ENCODE data around the gene BACH2. TPM values are rescaled to one million over a fixed set of nuclear protein-coding genes. Genes with fewer than 3 reads are reported as not detected.
"Not testable (repeated sequence)": the region's sequence is repeated elsewhere in the genome, so short reads cannot be mapped to it uniquely, and the experiment has no call there.

The BACH2 gene
- total RNA-seq, 1 donor = under 0.01 TPM

DNA sequence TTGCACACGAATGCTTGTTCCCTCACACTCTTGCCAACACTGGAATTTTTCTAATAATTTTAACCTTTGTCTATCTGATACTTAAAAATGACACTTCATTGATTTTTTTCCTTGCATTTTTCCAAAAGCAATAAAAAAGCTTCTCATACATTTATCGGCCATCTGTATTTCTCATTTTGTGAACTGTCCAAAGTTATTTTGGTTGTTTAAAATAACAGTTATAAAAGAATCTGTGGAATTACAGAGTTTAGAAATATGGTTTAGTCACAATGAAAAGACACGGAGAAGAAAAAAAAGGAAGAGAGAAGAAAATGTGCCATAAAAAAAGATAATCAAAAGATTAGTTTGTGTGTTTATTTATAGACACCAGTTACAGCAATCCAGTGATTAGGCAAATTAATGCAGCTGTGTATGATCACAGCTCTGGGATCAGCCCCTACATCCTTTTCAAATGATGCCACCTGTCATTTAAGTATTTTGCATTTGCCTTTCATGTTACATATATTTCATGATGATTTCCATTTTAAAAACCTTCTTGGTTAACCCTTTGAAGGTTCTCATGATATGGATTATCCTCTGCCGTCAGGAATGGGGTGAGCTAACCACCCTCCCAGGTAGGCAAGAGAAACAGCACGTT, 171.7 kb downstream of the BACH2 start:
- DNase-seq (ENCODE audit: low read depth) = no peak
- H3K4me3 ChIP-seq (ENCODE audit: low read depth, low read length) = no peak overlapping the region
- TF ChIP-seq, protein P1, sequence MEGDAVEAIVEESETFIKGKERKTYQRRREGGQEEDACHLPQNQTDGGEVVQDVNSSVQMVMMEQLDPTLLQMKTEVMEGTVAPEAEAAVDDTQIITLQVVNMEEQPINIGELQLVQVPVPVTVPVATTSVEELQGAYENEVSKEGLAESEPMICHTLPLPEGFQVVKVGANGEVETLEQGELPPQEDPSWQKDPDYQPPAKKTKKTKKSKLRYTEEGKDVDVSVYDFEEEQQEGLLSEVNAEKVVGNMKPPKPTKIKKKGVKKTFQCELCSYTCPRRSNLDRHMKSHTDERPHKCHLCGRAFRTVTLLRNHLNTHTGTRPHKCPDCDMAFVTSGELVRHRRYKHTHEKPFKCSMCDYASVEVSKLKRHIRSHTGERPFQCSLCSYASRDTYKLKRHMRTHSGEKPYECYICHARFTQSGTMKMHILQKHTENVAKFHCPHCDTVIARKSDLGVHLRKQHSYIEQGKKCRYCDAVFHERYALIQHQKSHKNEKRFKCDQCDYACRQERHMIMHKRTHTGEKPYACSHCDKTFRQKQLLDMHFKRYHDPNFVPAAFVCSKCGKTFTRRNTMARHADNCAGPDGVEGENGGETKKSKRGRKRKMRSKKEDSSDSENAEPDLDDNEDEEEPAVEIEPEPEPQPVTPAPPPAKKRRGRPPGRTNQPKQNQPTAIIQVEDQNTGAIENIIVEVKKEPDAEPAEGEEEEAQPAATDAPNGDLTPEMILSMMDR (IDR thresholded peaks at IDR 0.05; ENCODE audit: insufficient read depth, low read depth, low read length) = no peak

DNA sequence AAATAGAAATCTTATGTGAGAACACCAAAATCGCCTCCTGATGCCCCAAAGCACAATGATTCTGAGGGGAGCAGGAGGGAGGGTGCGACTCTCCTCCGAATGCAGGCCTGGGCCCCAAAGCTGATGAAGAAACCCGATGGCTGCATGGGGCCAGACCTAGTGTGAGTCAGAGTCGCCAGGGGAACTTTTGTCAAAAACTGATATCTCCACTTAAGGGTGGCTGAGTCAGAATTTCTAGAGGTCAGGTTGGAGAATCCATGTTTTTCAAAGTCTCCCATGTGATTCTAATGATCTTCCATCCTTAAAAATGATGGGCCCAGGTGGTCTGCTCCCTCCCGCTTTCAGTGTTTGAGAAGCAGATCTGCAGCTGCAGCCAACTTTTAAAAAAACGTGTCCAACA, 172.8 kb downstream of the BACH2 start:
- H3K4me3 ChIP-seq (ENCODE audit: low read depth, low read length) = no peak overlapping the region
- DNase-seq (ENCODE audit: low read depth) = no peak
- TF ChIP-seq, protein P1 (IDR thresholded peaks at IDR 0.05; ENCODE audit: insufficient read depth, low read depth, low read length) = no peak

DNA sequence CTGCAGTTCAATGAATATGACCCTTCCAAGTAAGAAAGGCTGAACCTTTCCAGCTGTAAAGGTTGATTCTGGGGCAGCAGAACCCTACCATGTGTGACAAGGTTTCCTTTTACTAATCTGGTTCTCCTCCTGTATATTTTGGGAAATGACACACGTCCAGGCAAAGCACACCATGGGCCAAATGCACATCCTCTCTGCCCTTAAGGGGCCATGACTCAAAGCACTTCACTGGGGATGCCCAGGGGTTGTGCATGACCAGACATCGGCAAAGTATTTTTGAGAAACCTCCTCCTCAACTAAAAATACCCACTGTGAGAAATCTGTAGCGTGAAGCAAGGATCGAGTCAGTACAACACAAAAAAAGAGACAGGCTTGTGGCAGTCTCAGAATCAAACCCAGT, 174.7 kb downstream of the BACH2 start:
- TF ChIP-seq, protein P1 (IDR thresholded peaks at IDR 0.05; ENCODE audit: insufficient read depth, low read depth, low read length) = no peak
- no peak overlapping the region for H3K4me3 ChIP-seq (ENCODE audit: low read depth, low read length)
- DNase-seq (ENCODE audit: low read depth) = no peak

DNA sequence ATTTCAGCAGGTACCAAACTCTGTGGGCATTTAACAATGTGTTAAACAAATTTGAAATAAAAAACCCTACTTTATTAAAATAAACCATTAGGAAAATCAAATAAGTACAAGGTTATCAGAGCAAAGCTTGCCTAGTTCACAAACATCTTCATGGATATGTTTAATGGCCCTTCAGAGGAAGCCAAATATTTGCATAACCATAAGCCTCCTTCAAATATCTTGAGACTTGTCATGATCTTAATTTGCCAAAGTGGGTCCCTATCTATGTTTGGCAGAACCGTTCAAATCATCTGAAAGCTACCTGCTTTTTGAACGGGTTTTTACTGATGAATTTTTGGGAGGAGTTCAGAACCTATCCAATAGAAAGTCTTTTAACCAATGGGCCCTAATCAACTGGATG, 176.3 kb downstream of the BACH2 start:
- TF ChIP-seq, protein P1 (IDR thresholded peaks at IDR 0.05; ENCODE audit: insufficient read depth, low read depth, low read length) = no peak
- DNase-seq (ENCODE audit: low read depth) = no peak
- no peak overlapping the region for H3K4me3 ChIP-seq (ENCODE audit: low read depth, low read length)

DNA sequence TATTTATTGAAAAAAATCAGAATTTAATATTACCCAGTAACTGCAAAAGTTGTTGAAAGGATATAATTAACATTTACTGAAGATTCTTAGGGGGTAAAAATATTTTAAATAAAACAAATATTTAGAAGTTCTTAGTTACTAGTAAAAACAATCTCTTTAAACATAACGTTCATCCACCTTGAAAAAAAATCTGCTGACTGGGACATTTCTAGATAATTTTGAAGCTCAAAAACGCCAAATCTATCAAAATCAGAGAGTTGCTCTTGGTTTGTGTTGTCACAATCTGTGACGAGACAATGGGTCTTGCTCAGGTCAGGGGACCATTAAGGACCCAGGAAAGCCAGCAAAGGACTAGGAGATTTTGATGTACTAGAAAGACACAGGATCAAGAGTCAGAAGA, 177.0 kb downstream of the BACH2 start:
- no peak overlapping the region for H3K4me3 ChIP-seq (ENCODE audit: low read depth, low read length)
- DNase-seq (ENCODE audit: low read depth) = no peak
- TF ChIP-seq, protein P1 (IDR thresholded peaks at IDR 0.05; ENCODE audit: insufficient read depth, low read depth, low read length) = no peak

DNA sequence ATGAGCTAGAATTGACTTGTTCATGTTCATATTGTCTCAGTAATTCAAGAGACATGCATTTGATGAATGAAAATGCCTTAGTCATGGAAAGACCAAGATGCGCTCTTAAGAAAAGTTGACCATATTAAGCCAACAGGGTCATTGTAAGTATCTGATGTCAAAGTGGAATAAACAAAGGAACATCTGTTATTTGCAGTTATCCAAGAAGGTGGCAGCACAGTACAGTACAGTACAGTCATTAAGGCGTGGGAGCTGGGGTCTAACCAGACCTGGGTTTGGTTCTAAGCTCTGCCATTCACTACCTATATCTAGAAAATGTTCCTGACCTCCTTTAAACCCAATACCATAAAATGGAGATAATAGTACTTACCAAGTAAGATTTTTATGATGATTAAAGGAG, 178.1 kb downstream of the BACH2 start:
- no peak overlapping the region for H3K4me3 ChIP-seq (ENCODE audit: low read depth, low read length)
- DNase-seq (ENCODE audit: low read depth) = no peak
- TF ChIP-seq, protein P1 (IDR thresholded peaks at IDR 0.05; ENCODE audit: insufficient read depth, low read depth, low read length) = no peak

DNA sequence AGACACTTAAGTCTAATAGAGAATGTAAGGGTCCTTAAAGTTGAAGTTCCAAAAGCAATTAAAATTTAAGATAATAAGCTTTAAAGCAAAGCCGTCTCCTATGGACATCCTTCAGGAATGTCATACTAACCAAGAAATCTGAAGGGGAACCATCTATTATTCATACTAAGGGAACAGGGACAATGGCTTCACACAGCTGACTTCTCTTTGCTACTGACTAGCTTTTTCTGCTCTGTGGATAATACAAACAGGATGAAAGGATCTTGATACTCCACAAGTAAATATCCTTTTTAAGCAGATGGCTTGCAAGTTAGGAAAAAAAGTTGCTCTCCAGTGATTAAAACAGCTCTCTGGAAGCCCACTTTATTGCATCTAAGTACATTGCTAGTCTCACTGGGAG, 178.6 kb downstream of the BACH2 start:
- TF ChIP-seq, protein P1 (IDR thresholded peaks at IDR 0.05; ENCODE audit: insufficient read depth, low read depth, low read length) = no peak
- no peak for DNase-seq (ENCODE audit: low read depth)
- H3K4me3 ChIP-seq (ENCODE audit: low read depth, low read length) = no peak overlapping the region

DNA sequence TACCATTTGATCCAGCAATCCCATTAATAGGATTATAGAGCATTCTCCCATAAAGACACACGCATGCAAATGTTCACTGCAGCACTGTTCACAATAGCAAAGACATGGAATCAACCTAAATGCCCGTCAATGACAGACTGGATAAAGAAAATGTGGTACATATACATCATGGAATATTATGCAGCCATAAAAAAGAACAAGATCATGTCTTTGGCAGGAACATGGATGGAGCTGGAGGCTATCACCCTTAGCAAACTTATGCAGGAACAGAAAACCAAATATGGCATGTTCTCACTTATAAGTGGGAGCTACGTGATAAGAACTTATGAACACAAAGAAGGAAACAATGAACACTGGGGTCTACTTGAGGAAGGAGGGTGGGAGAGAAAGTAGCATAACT, 180.5 kb downstream of the BACH2 start:
- not testable (repeated sequence) for DNase-seq (ENCODE audit: low read depth); H3K4me3 ChIP-seq (ENCODE audit: low read depth, low read length)

All from fibroblast of villous mesenchyme (primary cell).